ENCODE data around the gene STAC3.

STAC3 gene

DNA sequence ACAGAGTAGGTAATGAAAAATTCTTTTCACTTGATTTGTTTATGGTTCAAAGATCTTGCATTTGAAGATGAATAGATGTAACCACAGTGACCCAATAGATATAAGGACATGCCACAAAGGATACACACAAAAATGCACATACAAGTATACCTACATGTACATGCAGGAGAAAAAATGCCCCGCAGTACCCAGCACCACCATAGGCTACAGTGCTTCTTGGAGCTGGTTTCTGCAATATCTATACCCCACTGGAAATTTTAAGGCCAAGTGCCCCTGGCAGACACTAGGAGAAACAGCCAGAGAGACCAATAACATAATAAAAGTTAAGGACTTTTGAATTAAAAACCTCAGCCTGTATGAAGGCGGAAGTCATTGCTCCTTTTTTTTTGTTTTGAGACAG, 12.1 kb upstream of the STAC3 start:
- TF ChIP-seq, protein P1, sequence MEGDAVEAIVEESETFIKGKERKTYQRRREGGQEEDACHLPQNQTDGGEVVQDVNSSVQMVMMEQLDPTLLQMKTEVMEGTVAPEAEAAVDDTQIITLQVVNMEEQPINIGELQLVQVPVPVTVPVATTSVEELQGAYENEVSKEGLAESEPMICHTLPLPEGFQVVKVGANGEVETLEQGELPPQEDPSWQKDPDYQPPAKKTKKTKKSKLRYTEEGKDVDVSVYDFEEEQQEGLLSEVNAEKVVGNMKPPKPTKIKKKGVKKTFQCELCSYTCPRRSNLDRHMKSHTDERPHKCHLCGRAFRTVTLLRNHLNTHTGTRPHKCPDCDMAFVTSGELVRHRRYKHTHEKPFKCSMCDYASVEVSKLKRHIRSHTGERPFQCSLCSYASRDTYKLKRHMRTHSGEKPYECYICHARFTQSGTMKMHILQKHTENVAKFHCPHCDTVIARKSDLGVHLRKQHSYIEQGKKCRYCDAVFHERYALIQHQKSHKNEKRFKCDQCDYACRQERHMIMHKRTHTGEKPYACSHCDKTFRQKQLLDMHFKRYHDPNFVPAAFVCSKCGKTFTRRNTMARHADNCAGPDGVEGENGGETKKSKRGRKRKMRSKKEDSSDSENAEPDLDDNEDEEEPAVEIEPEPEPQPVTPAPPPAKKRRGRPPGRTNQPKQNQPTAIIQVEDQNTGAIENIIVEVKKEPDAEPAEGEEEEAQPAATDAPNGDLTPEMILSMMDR (IDR thresholded peaks at IDR 0.05; ENCODE audit: insufficient read depth, low read depth, low read length, missing control alignments), result no peak
- DNase-seq (ENCODE audit: low read depth), result no peak
- H3K4me3 ChIP-seq (ENCODE audit: low read length), result no peak overlapping the region

DNA sequence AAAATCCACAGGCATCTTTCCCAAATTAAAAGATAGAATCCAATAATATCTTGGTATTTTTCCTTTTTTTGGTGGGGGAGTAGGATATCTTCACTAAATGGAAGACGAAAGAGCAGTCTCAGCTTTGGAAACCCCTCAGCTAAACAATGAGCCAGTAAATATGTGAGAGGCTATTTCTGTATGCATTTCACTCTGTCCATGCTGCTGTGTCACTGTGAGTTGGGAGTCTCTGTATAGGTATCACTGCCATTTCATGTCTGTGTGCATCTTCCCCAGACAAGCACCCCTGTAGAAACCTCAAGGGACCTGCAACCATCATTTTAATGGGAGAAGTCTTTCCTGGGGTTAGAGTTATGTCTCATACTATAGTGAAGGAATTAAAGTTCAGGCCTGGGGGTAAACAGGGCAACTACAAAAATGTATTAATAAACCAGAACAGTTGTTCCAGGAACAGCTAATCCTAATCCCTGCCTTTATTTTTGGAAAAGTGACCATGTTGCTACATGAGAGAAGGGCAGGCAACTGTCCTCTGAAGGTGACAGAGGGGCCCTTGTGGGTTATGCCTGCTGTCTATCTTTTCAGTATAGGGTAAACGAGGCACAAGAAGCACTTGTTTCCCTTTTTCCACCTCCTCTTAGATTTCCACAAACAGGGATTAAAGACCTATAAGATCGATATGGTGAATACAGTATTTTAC, 11.3 kb upstream of the STAC3 start:
- no peak overlapping the region for H3K4me3 ChIP-seq (ENCODE audit: low read length)
- TF ChIP-seq, protein P1 (IDR thresholded peaks at IDR 0.05; ENCODE audit: insufficient read depth, low read depth, low read length, missing control alignments), result no peak
- no peak for DNase-seq (ENCODE audit: low read depth)

DNA sequence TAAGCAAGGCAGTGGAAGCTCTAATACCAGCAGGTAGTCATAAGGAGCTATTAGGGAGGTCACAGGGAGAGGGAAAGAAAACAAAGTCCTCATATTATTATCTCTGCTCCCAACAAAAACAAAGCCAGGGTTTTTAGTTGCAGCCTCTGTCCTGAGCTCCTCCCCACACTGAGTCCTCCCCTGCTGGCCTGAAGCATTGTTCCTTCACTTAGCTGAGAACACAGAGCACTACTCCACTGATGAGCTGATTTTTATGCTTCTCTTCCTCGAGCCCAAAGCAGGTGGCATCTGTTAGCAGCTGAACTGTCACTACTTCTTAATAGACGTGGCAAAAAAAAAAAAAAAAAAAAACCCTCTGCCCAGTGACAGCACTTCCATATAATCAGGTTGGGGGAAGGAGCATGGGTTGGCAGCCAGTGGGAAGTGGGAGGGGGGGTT, 10.5 kb upstream of the STAC3 start:
- no peak for DNase-seq (ENCODE audit: low read depth)
- TF ChIP-seq, protein P1 (IDR thresholded peaks at IDR 0.05; ENCODE audit: insufficient read depth, low read depth, low read length, missing control alignments), result no peak
- no peak overlapping the region for H3K4me3 ChIP-seq (ENCODE audit: low read length)

DNA sequence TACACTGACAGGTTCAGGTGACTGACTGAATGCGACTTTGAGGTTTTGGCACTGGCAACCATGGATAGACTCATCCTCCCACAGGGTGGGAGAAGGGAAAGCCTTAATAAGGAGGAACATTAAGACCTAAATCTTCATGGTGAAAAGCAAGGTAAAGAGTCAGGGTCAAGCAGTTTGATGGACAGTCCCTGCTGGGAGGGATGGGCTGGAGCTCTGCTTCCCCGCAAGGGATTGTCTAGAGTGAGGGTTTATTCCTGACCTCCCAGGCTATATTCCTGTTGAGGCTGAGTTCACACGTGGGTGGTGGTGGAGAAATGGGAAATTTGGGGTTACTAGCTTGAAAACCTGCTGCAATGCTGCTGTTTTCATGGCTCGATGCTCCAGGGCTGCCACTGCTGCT, 9.4 kb upstream of the STAC3 start:
- DNase-seq (ENCODE audit: low read depth), result no peak

DNA sequence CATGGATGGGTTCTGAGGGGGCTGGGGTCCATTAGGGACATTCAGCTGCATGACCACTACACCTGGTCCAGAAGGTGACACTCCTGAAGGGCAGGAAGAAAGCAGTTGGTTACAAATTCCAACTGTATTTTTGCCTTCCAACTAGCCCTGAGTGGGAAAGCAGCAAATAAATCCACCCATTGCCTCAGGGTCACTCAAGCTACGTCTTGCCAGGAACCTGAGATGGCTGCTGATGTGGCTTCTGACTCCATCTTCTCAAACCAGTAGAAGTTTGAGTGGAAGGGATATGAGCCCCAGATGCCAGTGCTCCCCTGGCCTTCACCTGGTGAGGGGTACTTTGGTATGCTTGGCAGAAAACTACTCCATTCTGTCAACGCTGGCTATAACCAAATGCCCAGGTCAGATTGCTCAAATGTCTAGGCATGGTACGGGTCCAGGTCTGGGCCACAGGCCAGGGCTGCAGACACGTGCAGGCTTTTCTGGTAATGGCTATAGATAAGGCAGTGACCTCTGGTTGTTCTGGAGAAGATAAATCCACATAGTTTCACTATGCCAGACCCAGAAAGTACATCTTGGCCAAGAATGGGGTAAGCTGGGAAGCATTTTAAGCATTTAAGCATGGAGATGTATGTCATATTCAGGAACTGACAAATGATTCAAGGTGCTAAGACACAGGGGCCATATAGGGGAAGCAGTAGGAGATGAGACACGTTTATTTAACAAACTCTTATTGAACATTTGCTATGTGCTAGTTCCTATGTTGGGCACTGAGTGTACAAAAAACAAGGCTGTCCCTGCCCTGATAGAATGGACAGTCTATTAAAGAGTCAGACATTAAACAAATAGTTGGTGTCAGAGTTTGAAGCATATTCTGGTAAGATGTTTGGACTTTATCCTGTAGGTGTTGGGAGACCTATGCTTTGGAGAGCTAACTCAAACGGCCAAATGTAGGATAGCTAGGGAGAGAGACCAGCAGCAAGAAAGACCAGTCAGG, 8.3 kb upstream of the STAC3 start:
- TF ChIP-seq, protein P1 (IDR thresholded peaks at IDR 0.05; ENCODE audit: insufficient read depth, low read depth, low read length, missing control alignments), result no peak

More for the DNA sequence above, 9.4 kb upstream of the STAC3 start:
- no peak overlapping the region for H3K4me3 ChIP-seq (ENCODE audit: low read length)
- TF ChIP-seq, protein P1 (IDR thresholded peaks at IDR 0.05; ENCODE audit: insufficient read depth, low read depth, low read length, missing control alignments), result no peak

DNA sequence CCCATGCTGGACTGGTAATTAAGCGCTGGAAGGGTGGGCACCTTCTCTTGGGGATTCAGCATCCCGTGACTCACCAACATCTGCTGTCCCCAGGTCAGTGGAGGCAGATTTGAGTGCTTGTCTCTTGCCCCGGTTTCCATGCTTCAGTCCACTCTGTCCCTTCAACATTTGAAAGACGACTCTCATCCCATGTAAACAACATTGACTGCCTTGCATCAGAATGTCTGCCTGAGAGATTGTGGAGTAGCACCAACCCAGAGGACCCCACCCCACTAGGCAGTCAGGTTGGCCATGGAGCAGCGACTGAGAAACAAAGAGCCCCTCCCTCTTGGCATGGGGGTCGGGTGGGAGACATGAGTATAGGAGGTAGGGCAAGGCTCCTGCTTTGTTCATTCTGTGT, 4.9 kb upstream of the STAC3 start:
- TF ChIP-seq, protein P1 (IDR thresholded peaks at IDR 0.05; ENCODE audit: insufficient read depth, low read depth, low read length, missing control alignments), result no peak
- DNase-seq (ENCODE audit: low read depth), result no peak
- H3K4me3 ChIP-seq (ENCODE audit: low read length), result no peak overlapping the region

More for the DNA sequence above, 8.3 kb upstream of the STAC3 start:
- H3K4me3 ChIP-seq (ENCODE audit: low read length), result no peak overlapping the region
- DNase-seq (ENCODE audit: low read depth), result no peak
